Activated naive CD8-positive, alpha-beta T cell treated with anti-CD3 and anti-CD28 coated beads for 36 hours (primary cell): ENCODE results near the gene SLFN5. TPM values are rescaled to one million over a fixed set of nuclear protein-coding genes. Genes with fewer than 3 reads are reported as not detected.
"Not testable (repeated sequence)": the region's sequence is repeated elsewhere in the genome, so short reads cannot be mapped to it uniquely, and the experiment has no call there.

Experiments
- DNase-seq: peaks from one replicate; pipeline ENCODE4 v3.0.0; 2021
- H3K27ac Mint-ChIP-seq: one replicate; pipeline ENCODE4 v1.8.0; 2022; ENCODE audit warnings: mild to moderate bottlenecking, moderate library complexity, mixed read lengths
- H3K27me3 Mint-ChIP-seq: one replicate; pipeline ENCODE4 v1.8.0; 2022; ENCODE audit warnings: mild to moderate bottlenecking, mixed read lengths
- H3K36me3 Mint-ChIP-seq: one replicate; pipeline ENCODE4 v1.8.0; 2021; ENCODE audit warnings: mild to moderate bottlenecking, mixed read lengths
- H3K4me1 Mint-ChIP-seq: one replicate; pipeline ENCODE4 v1.8.0; 2021; ENCODE audit warnings: mixed read lengths
- H3K4me3 Mint-ChIP-seq: one replicate; pipeline ENCODE4 v1.8.0; 2022; ENCODE audit warnings: mild to moderate bottlenecking, moderate library complexity, mixed read lengths
- H3K9me3 Mint-ChIP-seq: one replicate; pipeline ENCODE4 v1.8.0; 2022; ENCODE audit warnings: mixed read lengths
- total RNA-seq, 2 experiments: library from RNA; stranded (reverse); gene quantifications; one replicate each; pipeline ENCODE4 v1.2.3, GENCODE V29; 2021

SLFN5 gene
- 10 to 100 TPM; 33.9 to 37.9 TPM for total RNA-seq

- peaks cover 35% of the 10 kb centered on the region for H3K36me3 Mint-ChIP-seq
- H3K27ac Mint-ChIP-seq = peak within 1 kb of the TSS; percentile 96
- H3K4me1 Mint-ChIP-seq = peaks cover 77% of the 10 kb centered on the region
- peak within 1 kb of the TSS; percentile 87 for H3K4me3 Mint-ChIP-seq
- H3K9me3 Mint-ChIP-seq = no peaks in the 10 kb centered on the region
- no peaks in the 10 kb centered on the region for H3K27me3 Mint-ChIP-seq
- peak; percentile 92 for DNase-seq
These were observed at the start of gene SLFN5 for GRCh38 chr17:35242805-35243560. SLFN5 (plus strand) TSS chr17:35243072; CDS start chr17:35258691, 15,619 bp downstream.

DNA sequence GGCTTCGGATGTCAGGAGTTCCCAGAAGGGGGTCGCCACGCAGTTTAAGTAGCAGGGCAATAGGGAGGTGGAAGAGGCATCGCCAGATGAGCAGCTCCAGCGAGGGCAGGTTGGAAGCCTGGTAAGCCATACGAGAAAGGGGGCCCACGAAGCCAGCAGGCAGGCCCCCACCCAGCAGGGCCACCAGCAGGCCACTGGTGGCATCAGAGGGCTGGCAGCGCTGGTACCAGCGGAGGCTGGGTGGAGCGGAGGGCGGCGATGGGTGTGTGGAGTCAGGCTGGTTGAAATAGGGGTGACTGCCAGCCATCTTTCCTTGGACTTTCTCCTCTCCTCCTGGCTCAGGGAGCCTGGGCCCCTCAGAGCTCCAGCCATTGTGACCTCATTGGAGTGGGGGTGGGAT is 48.9 kb upstream of the SLFN5 start, which contains the start of gene SLC35G3:
TSS of gene SLC35G3 (minus strand) at position 393 of the 400 bp plus-strand sequence. CDS start at position 307, 86 bp downstream.
- Mint-ChIP-seq H3K4me1 (peaks cover 32% of the 10 kb centered on the region), H3K4me3 (peak within 1 kb of the TSS; percentile 63), H3K9me3 (peaks cover 10% of the 10 kb centered on the region), H3K36me3 (peaks cover 16% of the 10 kb centered on the region), H3K27ac (peak within 1 kb of the TSS; percentile 88)
- DNase-seq, H3K27me3 Mint-ChIP-seq: not testable (repeated sequence)

DNA sequence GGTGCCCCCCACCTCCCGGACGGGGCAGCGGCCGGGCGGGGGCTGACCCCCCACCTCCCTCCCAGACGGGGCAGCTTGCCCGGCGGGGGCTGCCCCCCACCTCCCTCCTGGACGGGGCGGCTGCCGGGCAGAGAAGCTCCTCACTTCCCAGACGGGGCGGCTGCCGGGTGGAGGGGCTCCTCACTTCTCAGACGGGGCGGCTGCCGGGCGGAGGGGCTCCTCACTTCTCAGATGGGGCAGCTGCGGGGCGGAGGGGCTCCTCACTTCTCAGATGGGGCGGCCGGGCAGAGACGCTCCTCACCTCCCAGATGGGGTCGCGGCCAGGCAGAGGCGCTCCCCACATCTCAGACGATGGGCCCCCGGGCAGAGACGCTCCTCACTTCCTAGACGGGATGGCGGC is 47.8 kb upstream of the SLFN5 start:
- Mint-ChIP-seq H3K36me3 (peaks cover 23% of the 10 kb centered on the region), H3K9me3 (peaks cover 21% of the 10 kb centered on the region), H3K4me1 (peaks cover 24% of the 10 kb centered on the region)
- not testable (repeated sequence) for DNase-seq, H3K27ac Mint-ChIP-seq, H3K4me3 Mint-ChIP-seq, H3K27me3 Mint-ChIP-seq

DNA sequence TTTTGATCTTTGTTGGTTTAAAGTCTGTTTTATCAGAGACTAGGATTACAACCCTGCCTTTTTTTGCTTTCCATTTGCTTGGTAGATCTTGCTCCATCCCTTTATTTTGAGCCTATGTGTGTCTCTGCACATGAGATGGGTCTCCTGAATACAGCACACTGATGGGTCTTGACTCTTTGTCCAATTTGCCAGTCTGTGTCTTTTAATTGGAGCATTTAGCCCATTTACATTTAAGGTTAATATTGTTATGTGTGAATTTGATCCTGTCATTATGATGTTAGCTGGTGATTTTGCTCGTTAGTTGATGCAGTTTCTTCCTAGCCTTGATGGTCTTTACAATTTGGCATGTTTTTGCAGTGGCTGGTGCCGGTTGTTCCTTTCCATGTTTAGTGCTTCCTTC is 40.3 kb upstream of the SLFN5 start:
- not testable (repeated sequence) for H3K27me3 Mint-ChIP-seq, H3K4me3 Mint-ChIP-seq, DNase-seq, H3K4me1 Mint-ChIP-seq, H3K27ac Mint-ChIP-seq
- Mint-ChIP-seq H3K36me3 (peaks cover 18% of the 10 kb centered on the region), H3K9me3 (peaks cover 32% of the 10 kb centered on the region)

DNA sequence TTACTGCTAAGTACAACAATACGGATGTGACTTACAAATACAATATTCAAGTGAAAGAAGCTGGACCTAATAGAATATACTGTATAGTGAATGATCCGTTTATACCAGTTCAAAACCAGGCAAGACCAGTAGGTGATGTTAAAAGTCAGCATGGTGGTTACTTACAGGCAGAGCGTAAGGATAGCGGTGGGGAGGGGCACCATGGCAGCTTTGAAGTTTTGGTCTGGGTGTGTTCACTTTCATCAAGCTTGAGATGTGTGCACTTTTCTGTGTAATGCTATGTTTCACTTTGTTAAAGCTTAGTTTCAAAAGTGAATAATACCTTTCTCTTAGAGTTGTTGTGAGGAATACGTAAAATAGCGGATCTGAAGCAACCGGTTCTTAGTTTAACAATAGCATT is 32.1 kb upstream of the SLFN5 start:
- no peak overlapping the region for H3K27ac Mint-ChIP-seq
- peaks cover 7% of the 10 kb centered on the region for H3K36me3 Mint-ChIP-seq
- H3K27me3 Mint-ChIP-seq = no peaks in the 10 kb centered on the region
- H3K4me3 Mint-ChIP-seq = no peak overlapping the region
- DNase-seq = no peak
- H3K9me3 Mint-ChIP-seq = peaks cover 15% of the 10 kb centered on the region
- peaks cover 64% of the 10 kb centered on the region for H3K4me1 Mint-ChIP-seq

DNA sequence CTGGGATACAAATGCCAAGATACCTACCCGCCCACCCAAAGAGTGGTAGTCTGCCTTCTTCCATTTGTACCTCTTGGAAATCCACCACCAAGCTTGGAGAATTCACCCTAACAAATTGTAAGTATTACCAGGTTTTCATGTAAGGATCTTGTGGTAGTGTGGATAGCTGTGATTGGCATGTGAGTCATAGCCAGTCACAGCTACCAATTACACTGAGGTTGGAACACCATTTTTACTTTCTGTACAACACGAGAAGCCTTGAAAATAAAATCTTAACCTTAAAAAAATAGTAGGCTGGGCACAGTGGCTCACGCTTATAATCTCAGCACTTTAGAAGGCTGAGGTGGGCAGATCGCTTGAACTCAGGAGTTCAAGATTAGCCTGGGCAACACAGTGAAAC is 30.2 kb upstream of the SLFN5 start:
- Mint-ChIP-seq H3K4me3 (peak overlapping the region; percentile 76), H3K4me1 (peaks cover 74% of the 10 kb centered on the region), H3K9me3 (peaks cover 14% of the 10 kb centered on the region), H3K36me3 (peaks cover 7% of the 10 kb centered on the region), H3K27me3 (no peaks in the 10 kb centered on the region), H3K27ac (peak overlapping the region; percentile 91)
- DNase-seq = no peak

- Mint-ChIP-seq H3K4me3 (peak overlapping the region; percentile 76), H3K27me3 (no peaks in the 10 kb centered on the region), H3K36me3 (peaks cover 7% of the 10 kb centered on the region), H3K9me3 (peaks cover 14% of the 10 kb centered on the region), H3K4me1 (peaks cover 78% of the 10 kb centered on the region), H3K27ac (peak overlapping the region; percentile 91)
- no peak for DNase-seq
These were observed 29.4 kb upstream of the SLFN5 start for GRCh38 chr17:35213412-35213940.

DNA sequence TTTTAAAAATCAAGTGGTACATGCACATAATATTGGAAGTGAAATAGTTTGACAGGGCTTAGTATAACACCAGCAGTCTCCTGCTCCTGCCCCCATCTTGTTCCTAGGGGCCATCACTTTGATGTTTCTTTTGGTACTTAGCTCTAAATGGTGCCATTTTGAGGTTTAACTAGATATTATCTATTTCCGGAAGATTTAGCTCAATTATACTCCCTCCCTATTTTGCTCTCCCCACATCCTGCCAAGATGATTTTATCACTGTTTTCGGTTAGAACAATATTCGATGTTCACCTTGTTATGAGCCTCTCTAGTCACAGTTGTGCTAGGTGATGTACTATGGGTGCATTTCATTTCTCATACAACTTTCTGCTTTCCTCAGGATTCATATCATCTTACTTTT is 28.7 kb upstream of the SLFN5 start:
- Mint-ChIP-seq H3K36me3 (peaks cover 7% of the 10 kb centered on the region), H3K27ac (peak overlapping the region; percentile 91), H3K4me1 (peaks cover 78% of the 10 kb centered on the region), H3K27me3 (no peaks in the 10 kb centered on the region), H3K9me3 (peaks cover 14% of the 10 kb centered on the region), H3K4me3 (peak overlapping the region; percentile 76)
- DNase-seq = no peak

GRCh38 chr17:35214631-35215273 is 28.1 kb upstream of the SLFN5 start:
- peak overlapping the region; percentile 76 for H3K4me3 Mint-ChIP-seq
- DNase-seq = no peak
- no peaks in the 10 kb centered on the region for H3K27me3 Mint-ChIP-seq
- H3K4me1 Mint-ChIP-seq = peaks cover 80% of the 10 kb centered on the region
- H3K36me3 Mint-ChIP-seq = peaks cover 7% of the 10 kb centered on the region
- H3K27ac Mint-ChIP-seq = peak overlapping the region; percentile 91
- peaks cover 11% of the 10 kb centered on the region for H3K9me3 Mint-ChIP-seq

- Mint-ChIP-seq H3K4me3 (no peak overlapping the region), H3K9me3 (peaks cover 13% of the 10 kb centered on the region), H3K36me3 (peaks cover 13% of the 10 kb centered on the region), H3K4me1 (peaks cover 79% of the 10 kb centered on the region), H3K27ac (peak overlapping the region; percentile 65), H3K27me3 (no peaks in the 10 kb centered on the region)
- DNase-seq = no peak
These were observed 25.8 kb upstream of the SLFN5 start for GRCh38 chr17:35217107-35217506.

- Mint-ChIP-seq H3K4me1 (peaks cover 61% of the 10 kb centered on the region), H3K9me3 (peaks cover 18% of the 10 kb centered on the region), H3K4me3 (peak overlapping the region; percentile 50), H3K36me3 (peaks cover 15% of the 10 kb centered on the region), H3K27ac (peak overlapping the region; percentile 92), H3K27me3 (no peaks in the 10 kb centered on the region)
- no peak for DNase-seq
These were observed 24.0 kb upstream of the SLFN5 start for GRCh38 chr17:35218915-35219314.

DNA sequence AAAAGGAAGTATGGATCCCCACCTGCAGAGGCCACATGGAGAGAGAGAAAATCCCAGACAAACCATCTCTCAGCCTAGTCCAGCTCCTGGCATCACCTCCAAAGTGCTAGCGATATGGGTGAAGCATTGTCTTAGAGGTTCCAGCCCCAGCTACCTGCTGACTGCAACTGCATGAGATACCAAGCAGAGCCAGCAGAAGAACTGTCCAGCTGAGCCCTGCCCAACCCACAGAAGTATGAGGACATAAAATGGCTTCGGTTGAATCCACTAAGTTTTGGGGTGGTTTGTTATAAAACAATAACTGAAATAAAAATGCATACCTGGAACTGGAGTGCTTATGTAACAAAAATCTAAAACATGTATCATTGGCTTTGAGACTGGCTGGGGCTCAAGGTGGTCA is 20.4 kb upstream of the SLFN5 start:
- H3K4me3 Mint-ChIP-seq = no peak overlapping the region
- H3K27ac Mint-ChIP-seq = no peak overlapping the region
- peaks cover 48% of the 10 kb centered on the region for H3K4me1 Mint-ChIP-seq
- H3K36me3 Mint-ChIP-seq = peaks cover 20% of the 10 kb centered on the region
- no peaks in the 10 kb centered on the region for H3K27me3 Mint-ChIP-seq
- peaks cover 18% of the 10 kb centered on the region for H3K9me3 Mint-ChIP-seq
- DNase-seq = no peak

- H3K4me3 Mint-ChIP-seq = no peak overlapping the region
- H3K27me3 Mint-ChIP-seq = no peaks in the 10 kb centered on the region
- DNase-seq = no peak
- peaks cover 42% of the 10 kb centered on the region for H3K4me1 Mint-ChIP-seq
- peaks cover 21% of the 10 kb centered on the region for H3K36me3 Mint-ChIP-seq
- H3K27ac Mint-ChIP-seq = no peak overlapping the region
- H3K9me3 Mint-ChIP-seq = peaks cover 18% of the 10 kb centered on the region
These were observed 18.4 kb upstream of the SLFN5 start for GRCh38 chr17:35224436-35224835.

GRCh38 chr17:35227546-35227945 is 15.3 kb upstream of the SLFN5 start:
- Mint-ChIP-seq H3K4me3 (no peak overlapping the region), H3K36me3 (peaks cover 18% of the 10 kb centered on the region), H3K4me1 (peaks cover 43% of the 10 kb centered on the region), H3K27me3 (no peaks in the 10 kb centered on the region), H3K27ac (no peak overlapping the region), H3K9me3 (peaks cover 12% of the 10 kb centered on the region)
- DNase-seq = no peak

DNA sequence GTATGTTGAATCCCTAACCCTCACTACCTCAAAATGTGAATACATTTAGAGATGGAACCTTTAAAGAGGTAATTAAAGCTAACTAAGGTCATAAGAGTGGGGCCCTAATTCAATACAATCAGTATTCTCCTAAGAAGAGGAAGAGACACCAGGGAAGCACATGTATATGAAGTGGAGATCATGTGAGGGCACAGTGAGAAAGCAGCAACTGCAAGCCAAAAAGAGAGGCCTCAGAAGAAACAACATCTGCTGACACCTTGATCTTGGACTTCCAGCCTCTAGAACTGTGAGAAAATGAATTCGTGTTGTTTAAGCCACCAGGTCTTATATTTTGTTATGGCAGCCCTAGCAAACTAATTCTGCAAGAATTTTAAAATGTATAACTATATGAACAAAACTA is 13.2 kb upstream of the SLFN5 start:
- no peak for DNase-seq
- peaks cover 51% of the 10 kb centered on the region for H3K4me1 Mint-ChIP-seq
- H3K9me3 Mint-ChIP-seq = peaks cover 9% of the 10 kb centered on the region
- H3K27me3 Mint-ChIP-seq = no peaks in the 10 kb centered on the region
- no peak overlapping the region for H3K4me3 Mint-ChIP-seq
- H3K27ac Mint-ChIP-seq = no peak overlapping the region
- peaks cover 8% of the 10 kb centered on the region for H3K36me3 Mint-ChIP-seq
